Measurements from ENCODE around the gene NOS1AP. TPM values are rescaled to one million over a fixed set of nuclear protein-coding genes. Genes with fewer than 3 reads are reported as not detected.

Gene NOS1AP
- total RNA-seq, 1 experiment from 2014 or later, result 5.3 TPM

- ChIA-PET POLR2A (no interaction called here), CTCF (no interaction called here), RAD21 (ENCODE audit: low non-redundant PET in 1 of 2, low total read pairs in 2 of 2, uncharacterized antibody in 2 of 2, unreplicated experiment in 2 of 2) (interaction anchor here in 1 of 2 experiments (0.9 kb wide), 1 partner anchor 61 kb away, joined by 3 read pairs; the partner anchor contains the start of gene NOS1AP)
- H3K9ac ChIP-seq (ENCODE audit: low read length), result no peak overlapping the region
- no peaks in the 10 kb centered on the region for H3K9me2 ChIP-seq (ENCODE audit: insufficient read depth)
- no peak overlapping the region for H3K4me2 ChIP-seq (ENCODE audit: low read length)
- H3K27me3 ChIP-seq (ENCODE audit: insufficient read depth, low read length), result no peaks in the 10 kb centered on the region
- H2AFZ ChIP-seq (ENCODE audit: low read depth, low read length, poor library complexity, severe bottlenecking), result no peak overlapping the region
- intact Hi-C loops (cut with micrococcal nuclease), result no loop called here
- TF ChIP-seq REST (IDR thresholded peaks at IDR 0.05; ENCODE audit: low read depth) (no peak), CBX3 (IDR thresholded peaks at IDR 0.05; ENCODE audit: low read depth) (no peak), CEBPB (IDR thresholded peaks at IDR 0.05; ENCODE audit: low read depth) (no peak)
- peaks cover 37 to 52% of the 10 kb centered on the region in 2 experiments for H3K4me1 ChIP-seq (ENCODE audit: control insufficient read depth in 1 of 2, insufficient read depth in 2 of 2, low read length in 2 of 2)
- no peaks in the 10 kb centered on the region for H4K20me1 ChIP-seq (ENCODE audit: insufficient read depth)
- BruUV-seq (replicated peaks), result no TSS peak
- H3K9me3 ChIP-seq (ENCODE audit: control insufficient read depth in 1 of 2, insufficient read depth in 1 of 2, low read depth in 1 of 2, low read length in 2 of 2), result no peaks in the 10 kb centered on the region
- no peak overlapping the region for H3K4me3 ChIP-seq (replicated peaks in 1 of 2; ENCODE audit: low read depth in 1 of 2, low read length in 2 of 2)
- H3K27ac ChIP-seq (ENCODE audit: low read depth, low read length), result no peak overlapping the region
- no peaks in the 10 kb centered on the region for H3K36me3 ChIP-seq (ENCODE audit: control insufficient read depth in 1 of 2, insufficient read depth in 2 of 2, low read length in 2 of 2)
- no peaks in the 10 kb centered on the region for H3K79me2 ChIP-seq (ENCODE audit: insufficient read depth, low read length)
- ATAC-seq (no peak), DNase-seq (ENCODE audit: low read depth, low spot score) (no peak)
Measured at GRCh38 chr1:162130308-162130707, 60.8 kb downstream of the NOS1AP start.

- no peak for DNase-seq (ENCODE audit: low read depth, low spot score)
- peaks cover 49 to 66% of the 10 kb centered on the region in 2 experiments for H3K4me1 ChIP-seq (ENCODE audit: control insufficient read depth in 1 of 2, insufficient read depth in 2 of 2, low read length in 2 of 2)
- ChIA-PET POLR2A (interaction anchor here (1.3 kb wide), 1 partner anchor 13 kb away, joined by 4 read pairs; no protein-coding TSS in a partner anchor), CTCF (no interaction called here), RAD21 (ENCODE audit: low non-redundant PET in 1 of 2, low total read pairs in 2 of 2, uncharacterized antibody in 2 of 2, unreplicated experiment in 2 of 2) (no interaction called here)
- H3K9me2 ChIP-seq (ENCODE audit: insufficient read depth), result no peaks in the 10 kb centered on the region
- intact Hi-C loops (cut with micrococcal nuclease), result no loop called here
- no peak overlapping the region for H3K4me2 ChIP-seq (ENCODE audit: low read length)
- H4K20me1 ChIP-seq (ENCODE audit: insufficient read depth), result no peaks in the 10 kb centered on the region
- H3K79me2 ChIP-seq (ENCODE audit: insufficient read depth, low read length), result no peaks in the 10 kb centered on the region
- no peak overlapping the region for H3K4me3 ChIP-seq (replicated peaks in 1 of 2; ENCODE audit: low read depth in 1 of 2, low read length in 2 of 2)
- no TSS peak for BruUV-seq (replicated peaks)
- no peaks in the 10 kb centered on the region for H3K36me3 ChIP-seq (ENCODE audit: control insufficient read depth in 1 of 2, insufficient read depth in 2 of 2, low read length in 2 of 2)
- ATAC-seq, result no peak
- no peak overlapping the region for H3K9ac ChIP-seq (ENCODE audit: low read length)
- H3K27me3 ChIP-seq (ENCODE audit: insufficient read depth, low read length), result no peaks in the 10 kb centered on the region
- H3K27ac ChIP-seq (ENCODE audit: low read depth, low read length), result no peak overlapping the region
- H3K9me3 ChIP-seq (ENCODE audit: control insufficient read depth in 1 of 2, insufficient read depth in 1 of 2, low read depth in 1 of 2, low read length in 2 of 2), result no peaks in the 10 kb centered on the region
- H2AFZ ChIP-seq (ENCODE audit: low read depth, low read length, poor library complexity, severe bottlenecking), result no peak overlapping the region
- TF ChIP-seq MAX (IDR thresholded peaks at IDR 0.05) (no peak), POLR2AphosphoS5 (IDR thresholded peaks at IDR 0.05; ENCODE audit: low read depth, low read length) (no peak), EZH2phosphoT487 (IDR thresholded peaks at IDR 0.05; ENCODE audit: borderline replicate concordance) (no peak), SIN3A (IDR thresholded peaks at IDR 0.05; ENCODE audit: low read depth) (no peak), TCF7L2 (IDR thresholded peaks at IDR 0.05; ENCODE audit: borderline replicate concordance, extremely low read depth, insufficient read depth, insufficient read length) (no peak), CTCF (IDR thresholded peaks at IDR 0.05 in 2 of 3, conservative IDR thresholded peaks at IDR 0.05 in 1 of 3; ENCODE audit: borderline replicate concordance in 1 of 3, insufficient read depth in 1 of 3, low read depth in 2 of 3, low read length in 2 of 3) (no peak), ZFX (IDR thresholded peaks at IDR 0.05) (no peak), ELF1 (IDR thresholded peaks at IDR 0.05; ENCODE audit: borderline replicate concordance, low read depth) (no peak), YY1 (IDR thresholded peaks at IDR 0.05; ENCODE audit: extremely low read depth, insufficient replicate concordance, low read depth, low read length) (no peak), SP1 (IDR thresholded peaks at IDR 0.05; ENCODE audit: low read depth) (no peak), SRF (IDR thresholded peaks at IDR 0.05; ENCODE audit: low read depth) (no peak)
Measured at GRCh38 chr1:162131400-162132321, 62.2 kb downstream of the NOS1AP start.
